Kasumi-1 (cell line): Measurements from ENCODE around the gene TAOK2.
A peak's percentile ranks its signal among the peaks of the same experiment; 100 is the strongest.
"Not testable (repeated sequence)": the region's sequence is repeated elsewhere in the genome, so short reads cannot be mapped to it uniquely, and the experiment has no call there.

ENCODE experiments used
- DNase-seq, 2 experiments: peaks; one replicate each; lab custom pipeline; 2025; lab: John Stamatoyannopoulos, UW

The TAOK2 gene

GRCh38 chr16:30003670-30004423, 30.2 kb downstream of the TAOK2 start:
- DNase-seq: no peak

- DNase-seq: no peak
Observed at GRCh38 chr16:30004424-30004776, 30.7 kb downstream of the TAOK2 start.

- DNase-seq: no peak
Observed at GRCh38 chr16:30004811-30005242, 31.2 kb downstream of the TAOK2 start.

GRCh38 chr16:30005341-30006094, 31.9 kb downstream of the TAOK2 start:
- DNase-seq: peak in 1 of 2 experiments; percentile 31

GRCh38 chr16:30006095-30006473, 32.4 kb downstream of the TAOK2 start:
- no peak for DNase-seq

GRCh38 chr16:30006659-30007377, 33.1 kb downstream of the TAOK2 start:
- DNase-seq: no peak

GRCh38 chr16:30007378-30007895, 33.8 kb downstream of the TAOK2 start:
- no peak for DNase-seq

- no peak for DNase-seq
Observed at GRCh38 chr16:30009085-30009862, 35.6 kb downstream of the TAOK2 start.

- no peak for DNase-seq
Observed at GRCh38 chr16:30009990-30010843, 36.5 kb downstream of the TAOK2 start.

GRCh38 chr16:30010844-30011713, 37.4 kb downstream of the TAOK2 start, which contains the start of gene DOC2A:
DOC2A (minus strand) TSS chr16:30011027; CDS start chr16:30010222, 805 bp downstream.
- DNase-seq: no peak

- DNase-seq: no peak
Observed at GRCh38 chr16:30011714-30012504, 38.2 kb downstream of the TAOK2 start.

GRCh38 chr16:30012598-30012997, 38.9 kb downstream of the TAOK2 start:
- not testable (repeated sequence) for DNase-seq

- not testable (repeated sequence) for DNase-seq
Observed at GRCh38 chr16:30015450-30015849, 41.8 kb downstream of the TAOK2 start.

GRCh38 chr16:30016555-30017276, 43.0 kb downstream of the TAOK2 start:
- no peak for DNase-seq

- DNase-seq: no peak
Observed at GRCh38 chr16:30017277-30017656, 43.6 kb downstream of the TAOK2 start.

GRCh38 chr16:30017937-30018336, 44.3 kb downstream of the TAOK2 start:
- not testable (repeated sequence) for DNase-seq

- no peak for DNase-seq
Observed at GRCh38 chr16:30018731-30019158, 45.1 kb downstream of the TAOK2 start.

GRCh38 chr16:30022887-30023286, 49.2 kb downstream of the TAOK2 start, which contains the start of gene C16orf92:
C16orf92 (plus strand) TSS chr16:30023198; CDS start chr16:30023341, 143 bp downstream.
- no peak for DNase-seq
